K562 (cell line): ENCODE data around the gene FOSL2. TPM values are rescaled to one million over a fixed set of nuclear protein-coding genes. Genes with fewer than 3 reads are reported as not detected.

ENCODE experiments used
- CHD1 ChIP-seq: fragments of 200-600 bp; sonication (generic); IDR thresholded peaks from one replicate; pipeline ENCODE4 v1.6.1; 2012; ENCODE audit warnings: mild to moderate bottlenecking, moderate library complexity, low read length, inconsistent platforms
- DIDO1 ChIP-seq: fragments of 450-650 bp; IDR thresholded peaks from 2 replicates; pipeline ENCODE4 v1.6.1; 2016; ENCODE audit warnings: low read depth, missing biosample characterization, missing genetic modification characterization
- ESRRB ChIP-seq: fragments of 250-450 bp; sonication (Bioruptor Pico); IDR thresholded peaks from 2 replicates; pipeline ENCODE4 v1.5.0; 2020; ENCODE audit warnings: mild to moderate bottlenecking, moderate library complexity, borderline replicate concordance
- GTF2E2 ChIP-seq: fragments of 200-800 bp; sonication (Bioruptor generic); IDR thresholded peaks from 2 replicates; pipeline ENCODE4 v1.6.1; 2016; ENCODE audit warnings: missing genetic modification characterization, missing compliant biosample characterization
- HBP1 ChIP-seq: fragments of 450-650 bp; formaldehyde crosslinking; IDR thresholded peaks from 2 replicates; pipeline ENCODE4 v1.4.0; 2022; ENCODE audit warnings: missing genetic modification characterization
- HDGF ChIP-seq: fragments of 450-650 bp; IDR thresholded peaks from 2 replicates; pipeline ENCODE4 v1.6.1; 2016
- TCF15 ChIP-seq: fragments of 250-450 bp; sonication (Bioruptor Pico); IDR thresholded peaks from 2 replicates; pipeline ENCODE4 v1.8.0; 2022; ENCODE audit warnings: moderate library complexity, mild to moderate bottlenecking, inconsistent platforms
- TCF3 ChIP-seq: sonication (generic); formaldehyde crosslinking; IDR thresholded peaks from 2 replicates; pipeline ENCODE4 v1.4.0; 2020; ENCODE audit warnings: mild to moderate bottlenecking, missing genetic modification reagents
- TOE1 ChIP-seq, 2 experiments: fragments of 450-650 bp in 1 of 2; sonication (generic) in 1 of 2; formaldehyde crosslinking in 1 of 2; IDR thresholded peaks; 2 replicates each; pipeline versions ENCODE4 v1.7.1 to v1.8.0; 2016 to 2022; ENCODE audit warnings: borderline replicate concordance in 2 of 2, mild to moderate bottlenecking in 2 of 2, antibody characterized with exemption in 1 of 2, inconsistent platforms in 1 of 2, low read depth in 1 of 2, missing genetic modification reagents in 1 of 2, moderate library complexity in 1 of 2
- ZBTB26 ChIP-seq: fragments of 450-650 bp; formaldehyde crosslinking; IDR thresholded peaks from 2 replicates; pipeline ENCODE4 v1.4.0; 2022; ENCODE audit warnings: missing genetic modification characterization
- ZNF165 ChIP-seq: fragments of 250-450 bp; sonication (Bioruptor Pico); IDR thresholded peaks from 2 replicates; pipeline ENCODE4 v1.4.0; 2020; ENCODE audit warnings: borderline replicate concordance
- ZNF224 ChIP-seq: sonication (generic); formaldehyde crosslinking; IDR thresholded peaks from 2 replicates; pipeline ENCODE4 v1.8.0; 2022; ENCODE audit warnings: mild to moderate bottlenecking, missing genetic modification reagents
- ZNF316 ChIP-seq: fragments of 450-650 bp; IDR thresholded peaks from 2 replicates; pipeline ENCODE4 v1.6.1; 2016
- ZNF384 ChIP-seq: IDR thresholded peaks from 2 replicates; pipeline ENCODE4 v1.6.1; 2012; ENCODE audit warnings: low read depth, low read length, improper control_type of control experiment
- ZNF57 ChIP-seq: fragments of 450-650 bp; formaldehyde crosslinking; IDR thresholded peaks from 2 replicates; pipeline ENCODE4 v1.4.0; 2020; ENCODE audit warnings: mild to moderate bottlenecking, moderate library complexity
- ZNF644 ChIP-seq: fragments of 200-800 bp; sonication (Bioruptor generic); IDR thresholded peaks from 2 replicates; pipeline ENCODE4 v1.6.1; 2016; ENCODE audit warnings: low read depth, missing genetic modification characterization, missing compliant biosample characterization
- ZNF740 ChIP-seq, 3 experiments: fragments of 200-800 bp in 1 of 3; sonication (Bioruptor generic) in 1 of 3; sonication (generic) in 1 of 3; formaldehyde crosslinking in 1 of 3; IDR thresholded peaks; 2 replicates each; pipeline versions ENCODE4 v1.6.1 to v1.8.0; 2016 to 2022; ENCODE audit warnings: mild to moderate bottlenecking in 2 of 3, missing compliant biosample characterization in 2 of 3, missing genetic modification characterization in 2 of 3, missing genetic modification reagents in 1 of 3
- ZNF76 ChIP-seq: fragments of 250-450 bp; sonication (Bioruptor Pico); IDR thresholded peaks from 2 replicates; pipeline ENCODE4 v1.4.0; 2020; ENCODE audit warnings: mild to moderate bottlenecking, moderate library complexity, borderline replicate concordance
- ZNF780A ChIP-seq: fragments of 250-450 bp; sonication (Bioruptor Pico); IDR thresholded peaks from 2 replicates; pipeline ENCODE4 v1.5.0; 2021; ENCODE audit warnings: mild to moderate bottlenecking
- polyA plus RNA-seq, 8 experiments: library from polyadenylated mRNA; depleted of rRNA in 4 of 8; stranded (reverse) in 5 of 8; unstranded in 3 of 8; fragments of >200 nt; fragmentation: Nextera tagmentation in 2 of 8; fragmentation: Illumina TruSeq in 1 of 8; extraction: Ambion mirVana in 2 of 8; extraction: Trizol in 1 of 8; gene quantifications; 2 replicates each; pipeline versions ENCODE4 v1.2.1 to v1.2.3, GENCODE V29; 2011 to 2014; ENCODE audit warnings: inconsistent platforms in 1 of 8, missing spikeins in 1 of 8
- total RNA-seq, 7 experiments: library from RNA; depleted of rRNA in 6 of 7; stranded (reverse); fragments of >200 nt in 6 of 7; fragmentation: Illumina TruSeq in 2 of 7; extraction: Trizol in 2 of 7; gene quantifications; 2 replicates each; pipeline versions ENCODE4 v1.2.1 to v1.2.3, GENCODE V29; 2011 to 2021; ENCODE audit warnings: low replicate concordance in 1 of 7
- TF ChIP-seq, protein P1 (sequence below), 2 experiments: fragments of 450-650 bp; IDR thresholded peaks; 2 replicates each; pipeline ENCODE4 v1.6.1; 2016
- TF ChIP-seq, protein P2 (sequence below): fragments of 250-450 bp; sonication (Bioruptor Pico); IDR thresholded peaks from 2 replicates; pipeline ENCODE4 v1.4.0; 2020

Gene FOSL2
- total and polyA plus RNA-seq, 9 of the 15 experiments (the other 6 are each of a cell fraction or from before 2014, with no cell fraction given), result 0.04 to 2.9 (median 0.80) TPM

DNA sequence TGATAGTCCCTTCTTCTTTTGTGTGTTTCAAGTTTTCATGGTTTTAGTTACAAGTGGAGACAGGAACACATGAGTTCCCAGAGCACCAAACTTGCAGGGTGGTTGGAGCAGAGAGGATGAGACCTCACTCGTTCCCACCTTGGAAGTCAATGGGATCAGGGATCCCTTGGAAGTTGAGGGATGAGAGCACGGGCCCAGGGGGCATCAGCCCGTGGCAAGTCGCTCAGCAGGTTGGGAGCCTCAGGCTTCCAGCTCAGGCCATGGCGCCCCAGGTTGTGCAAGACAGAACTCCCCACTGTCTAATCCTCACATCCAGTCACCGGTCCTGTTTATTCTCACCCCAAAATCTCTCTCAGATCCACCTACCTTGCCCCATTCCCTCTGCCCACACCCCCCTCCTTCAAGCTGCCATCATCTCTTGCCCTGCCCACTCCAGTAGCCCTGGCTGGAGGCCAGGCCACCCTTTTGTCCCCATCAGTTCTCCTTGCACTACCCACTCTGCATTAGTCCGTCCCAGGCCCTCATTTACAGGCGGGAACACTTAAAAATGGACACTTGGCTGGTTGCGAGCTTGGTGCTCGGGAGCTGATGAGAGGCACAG lies 37.6 kb upstream of the FOSL2 start (continued):
- peak; percentile 43; the same call in 1 of the 2 replicates for TF ChIP-seq TCF15
- TF ChIP-seq ESRRB (CRISPR knock-in tag), result no peak
- no peak for TF ChIP-seq ZNF780A (CRISPR knock-in tag)
- no peak for TF ChIP-seq GTF2E2
- TF ChIP-seq CHD1, result no peak
- no peak for TF ChIP-seq ZNF316
- TF ChIP-seq ZBTB26 (CRISPR knock-in tag), result no peak
- TF ChIP-seq TCF3 (CRISPR knock-in tag), result no peak
- TF ChIP-seq ZNF57 (CRISPR knock-in tag), result no peak
- TF ChIP-seq DIDO1 (tag), result 0 out of 2 replicates have a peak, but pooled peaks have one; percentile 7
- TF ChIP-seq, protein P1, sequence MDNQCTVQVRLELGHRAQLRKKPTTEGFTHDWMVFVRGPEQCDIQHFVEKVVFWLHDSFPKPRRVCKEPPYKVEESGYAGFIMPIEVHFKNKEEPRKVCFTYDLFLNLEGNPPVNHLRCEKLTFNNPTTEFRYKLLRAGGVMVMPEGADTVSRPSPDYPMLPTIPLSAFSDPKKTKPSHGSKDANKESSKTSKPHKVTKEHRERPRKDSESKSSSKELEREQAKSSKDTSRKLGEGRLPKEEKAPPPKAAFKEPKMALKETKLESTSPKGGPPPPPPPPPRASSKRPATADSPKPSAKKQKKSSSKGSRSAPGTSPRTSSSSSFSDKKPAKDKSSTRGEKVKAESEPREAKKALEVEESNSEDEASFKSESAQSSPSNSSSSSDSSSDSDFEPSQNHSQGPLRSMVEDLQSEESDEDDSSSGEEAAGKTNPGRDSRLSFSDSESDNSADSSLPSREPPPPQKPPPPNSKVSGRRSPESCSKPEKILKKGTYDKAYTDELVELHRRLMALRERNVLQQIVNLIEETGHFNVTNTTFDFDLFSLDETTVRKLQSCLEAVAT (IDR thresholded peaks at IDR 0.05), result 0 out of 4 replicates have a peak, but pooled peaks of 1 of the 2 experiments have one; percentile 45
- TF ChIP-seq HBP1, result 0 out of 2 replicates have a peak, but pooled peaks have one; percentile 11
- TF ChIP-seq ZNF644, result peak; percentile 67; the same call in 1 of the 2 replicates
- TF ChIP-seq HDGF, result 0 out of 2 replicates have a peak, but pooled peaks have one; percentile 78
- no peak for TF ChIP-seq ZNF740 (CRISPR knock-in tag; IDR thresholded peaks at IDR 0.05)
- TF ChIP-seq ZNF740 (tag; IDR thresholded peaks at IDR 0.05), result 0 out of 4 replicates have a peak, but pooled peaks of 1 of the 2 experiments have one; percentile 25
- TF ChIP-seq, protein P2, sequence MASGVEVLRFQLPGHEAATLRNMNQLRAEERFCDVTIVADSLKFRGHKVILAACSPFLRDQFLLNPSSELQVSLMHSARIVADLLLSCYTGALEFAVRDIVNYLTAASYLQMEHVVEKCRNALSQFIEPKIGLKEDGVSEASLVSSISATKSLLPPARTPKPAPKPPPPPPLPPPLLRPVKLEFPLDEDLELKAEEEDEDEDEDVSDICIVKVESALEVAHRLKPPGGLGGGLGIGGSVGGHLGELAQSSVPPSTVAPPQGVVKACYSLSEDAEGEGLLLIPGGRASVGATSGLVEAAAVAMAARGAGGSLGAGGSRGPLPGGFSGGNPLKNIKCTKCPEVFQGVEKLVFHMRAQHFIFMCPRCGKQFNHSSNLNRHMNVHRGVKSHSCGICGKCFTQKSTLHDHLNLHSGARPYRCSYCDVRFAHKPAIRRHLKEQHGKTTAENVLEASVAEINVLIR (CRISPR knock-in tag), result no peak
- no peak for TF ChIP-seq ZNF224 (CRISPR knock-in tag)
- TF ChIP-seq ZNF165 (CRISPR knock-in tag), result no peak
- no peak for TF ChIP-seq ZNF384
- TF ChIP-seq ZNF76 (CRISPR knock-in tag), result no peak
- 0 out of 2 replicates have a peak, but pooled peaks have one; percentile 7 for TF ChIP-seq TOE1 (IDR thresholded peaks at IDR 0.05; ENCODE audit: borderline replicate concordance)
- peak; percentile 38; the same call in 1 of the 2 replicates for TF ChIP-seq TOE1 (CRISPR knock-in tag; IDR thresholded peaks at IDR 0.05; ENCODE audit: borderline replicate concordance, low read depth)
